IMR-90 (cell line): ENCODE measurements around the gene TNNI2.

Experiments
- CTCF ChIP-seq: conservative IDR thresholded peaks from 2 replicates; pipeline ENCODE4 v1.5.1; 2012; ENCODE audit warnings: mild to moderate bottlenecking, low read depth, low read length, improper control_type of control experiment
- ELK1 ChIP-seq: fragments of 150-350 bp; IDR thresholded peaks from 2 replicates; pipeline ENCODE4 v1.6.1; 2016; ENCODE audit warnings: low read depth, mild to moderate bottlenecking, low read length, moderate library complexity, borderline replicate concordance
- POLR2A ChIP-seq: IDR thresholded peaks from 2 replicates; pipeline ENCODE4 v1.6.1; 2012; ENCODE audit warnings: mild to moderate bottlenecking, low read depth, low read length
- RAD21 ChIP-seq: IDR thresholded peaks from 2 replicates; pipeline ENCODE4 v1.6.1; 2012; ENCODE audit warnings: low read length, improper control_type of control experiment
- RCOR1 ChIP-seq: IDR thresholded peaks from 2 replicates; pipeline ENCODE4 v1.6.1; 2012; ENCODE audit warnings: mild to moderate bottlenecking, low read length, improper control_type of control experiment; ENCODE audit not compliant: insufficient replicate concordance
- RFX5 ChIP-seq: IDR thresholded peaks from 2 replicates; pipeline ENCODE4 v1.8.0; 2012; ENCODE audit warnings: low read depth, mild to moderate bottlenecking, low read length, moderate library complexity
- USF2 ChIP-seq: fragments of 150-350 bp; IDR thresholded peaks from 2 replicates; pipeline ENCODE4 v1.6.1; 2017; ENCODE audit warnings: mild to moderate bottlenecking, antibody characterized with exemption, low read length, low read depth

GRCh38 chr11:1879342-1879940 is 40.7 kb downstream of the TNNI2 start:
- TF ChIP-seq ELK1 (no peak), CTCF (no peak), RAD21 (no peak), RCOR1 (no peak), USF2 (no peak), RFX5 (no peak), POLR2A (no peak)
